LoVo (cell line): ENCODE results near the gene ENC1.
A peak's percentile ranks its signal among the peaks of the same experiment; 100 is the strongest.

Source experiments
- DNase-seq: peaks from one replicate; pipeline ENCODE4 v3.0.0-alpha.2; 2016; ENCODE audit warnings: low spot score

Gene ENC1

GRCh38 chr5:74657165-74657564 lies 16.6 kb upstream of the ENC1 start:
- DNase-seq = no peak

GRCh38 chr5:74655716-74656115 lies 15.2 kb upstream of the ENC1 start:
- DNase-seq = no peak

- no peak for DNase-seq
These were observed 14.7 kb upstream of the ENC1 start for GRCh38 chr5:74655206-74655605.

- no peak for DNase-seq
These were observed 13.5 kb upstream of the ENC1 start for GRCh38 chr5:74653991-74654390.

- DNase-seq = no peak
These were observed 12.0 kb upstream of the ENC1 start for GRCh38 chr5:74652576-74652975.

GRCh38 chr5:74651710-74652109 lies 11.2 kb upstream of the ENC1 start:
- no peak for DNase-seq

GRCh38 chr5:74649421-74649973 lies 9.0 kb upstream of the ENC1 start:
- no peak for DNase-seq

- DNase-seq = peak; percentile 84
These were observed 8.3 kb upstream of the ENC1 start for GRCh38 chr5:74648835-74649293.

GRCh38 chr5:74647096-74647495 lies 6.6 kb upstream of the ENC1 start:
- peak; percentile 74 for DNase-seq

- DNase-seq = peak; percentile 78
These were observed 2.6 kb upstream of the ENC1 start for GRCh38 chr5:74643111-74643562.

GRCh38 chr5:74642543-74642863 lies 2.0 kb upstream of the ENC1 start:
- DNase-seq = no peak

- DNase-seq = peak; percentile 81
These were observed 1.4 kb upstream of the ENC1 start for GRCh38 chr5:74641735-74642542.

- DNase-seq = peak; percentile 96
These were observed 616 bp upstream of the ENC1 start for GRCh38 chr5:74640954-74641734.

GRCh38 chr5:74639807-74640449 lies 600 bp downstream of the ENC1 start:
- DNase-seq = no peak

GRCh38 chr5:74638970-74639806 lies 1.3 kb downstream of the ENC1 start:
- DNase-seq = peak; percentile 36

GRCh38 chr5:74638544-74638969 lies 2.0 kb downstream of the ENC1 start:
- DNase-seq = no peak

- DNase-seq = no peak
These were observed 4.0 kb downstream of the ENC1 start for GRCh38 chr5:74636552-74636951.

- DNase-seq = no peak
These were observed 4.4 kb downstream of the ENC1 start for GRCh38 chr5:74636149-74636548.

GRCh38 chr5:74634611-74635286 lies 5.8 kb downstream of the ENC1 start:
- DNase-seq = no peak

GRCh38 chr5:74633695-74634094 lies 6.8 kb downstream of the ENC1 start:
- DNase-seq = no peak

- DNase-seq = no peak
These were observed 7.6 kb downstream of the ENC1 start for GRCh38 chr5:74632947-74633356.
